22Rv1 (cell line): ENCODE results near the gene IRAK2.

Source experiments
- ZFX ChIP-seq: fragments of 450-650 bp; IDR thresholded peaks from 2 replicates; pipeline ENCODE4 v1.6.1; 2017; ENCODE audit warnings: antibody characterized with exemption, borderline replicate concordance
- TF ChIP-seq, protein P1 (sequence below): fragments of 450-650 bp; IDR thresholded peaks from 2 replicates; pipeline ENCODE4 v1.5.1; 2017; ENCODE audit warnings: mild to moderate bottlenecking

DNA sequence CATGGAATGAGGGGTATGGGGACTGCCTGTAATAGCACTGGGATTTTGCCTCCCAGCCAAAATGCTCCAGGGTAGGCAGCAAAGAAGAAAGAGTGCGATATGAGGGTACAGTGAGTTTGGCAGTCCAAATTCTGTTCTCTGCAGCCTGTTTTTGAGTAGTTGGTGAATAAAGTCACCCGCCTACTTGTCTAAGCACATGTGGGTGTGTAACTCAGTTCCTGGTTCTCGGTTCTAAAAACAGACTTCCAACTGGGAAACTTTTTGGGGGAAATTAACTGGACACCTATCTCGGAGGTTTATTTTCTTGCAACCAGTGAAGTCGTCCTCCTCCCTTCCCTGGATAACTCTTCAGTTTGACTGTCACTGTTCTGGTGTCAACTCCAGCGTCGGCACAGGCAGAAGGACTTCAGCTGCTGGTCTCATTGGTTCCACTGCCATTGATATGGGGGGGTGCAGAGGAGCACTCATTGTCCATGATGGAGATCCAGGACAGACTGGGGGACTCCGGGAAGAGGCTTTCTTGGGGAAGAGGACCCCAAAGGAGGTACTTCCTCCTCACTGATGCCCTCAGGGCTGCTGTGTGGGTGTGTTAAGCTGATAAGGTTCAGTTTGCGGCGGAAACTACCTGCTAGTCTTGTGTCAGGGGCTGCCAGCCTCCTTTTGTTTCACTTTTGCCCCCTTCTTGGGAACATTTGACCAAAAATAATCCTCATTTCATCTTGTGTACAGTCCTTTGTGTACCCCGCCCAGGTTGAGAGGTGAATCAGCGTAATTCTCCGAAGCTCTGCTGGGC, 114.9 kb downstream of the IRAK2 start:
- TF ChIP-seq, protein P1, sequence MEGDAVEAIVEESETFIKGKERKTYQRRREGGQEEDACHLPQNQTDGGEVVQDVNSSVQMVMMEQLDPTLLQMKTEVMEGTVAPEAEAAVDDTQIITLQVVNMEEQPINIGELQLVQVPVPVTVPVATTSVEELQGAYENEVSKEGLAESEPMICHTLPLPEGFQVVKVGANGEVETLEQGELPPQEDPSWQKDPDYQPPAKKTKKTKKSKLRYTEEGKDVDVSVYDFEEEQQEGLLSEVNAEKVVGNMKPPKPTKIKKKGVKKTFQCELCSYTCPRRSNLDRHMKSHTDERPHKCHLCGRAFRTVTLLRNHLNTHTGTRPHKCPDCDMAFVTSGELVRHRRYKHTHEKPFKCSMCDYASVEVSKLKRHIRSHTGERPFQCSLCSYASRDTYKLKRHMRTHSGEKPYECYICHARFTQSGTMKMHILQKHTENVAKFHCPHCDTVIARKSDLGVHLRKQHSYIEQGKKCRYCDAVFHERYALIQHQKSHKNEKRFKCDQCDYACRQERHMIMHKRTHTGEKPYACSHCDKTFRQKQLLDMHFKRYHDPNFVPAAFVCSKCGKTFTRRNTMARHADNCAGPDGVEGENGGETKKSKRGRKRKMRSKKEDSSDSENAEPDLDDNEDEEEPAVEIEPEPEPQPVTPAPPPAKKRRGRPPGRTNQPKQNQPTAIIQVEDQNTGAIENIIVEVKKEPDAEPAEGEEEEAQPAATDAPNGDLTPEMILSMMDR, result no peak
- no peak for TF ChIP-seq ZFX
